RKO (cell line): ENCODE data around the gene SLC15A1.

Source experiments
- DNase-seq: peaks from one replicate; pipeline ENCODE4 v3.0.0-alpha.2; 2016; ENCODE audit warnings: low spot score

The SLC15A1 gene

GRCh38 chr13:98752467-98753290, at the start of gene SLC15A1:
TSS of gene SLC15A1 (minus strand) at chr13:98752672. CDS start at chr13:98752598, 74 bp downstream.
- no peak for DNase-seq

GRCh38 chr13:98801626-98802418, 49.4 kb upstream of the SLC15A1 start:
- DNase-seq = no peak

GRCh38 chr13:98800078-98800477, 47.6 kb upstream of the SLC15A1 start:
- DNase-seq = no peak

GRCh38 chr13:98798849-98799645, 46.6 kb upstream of the SLC15A1 start:
- DNase-seq = no peak

GRCh38 chr13:98797456-98797855, 45.0 kb upstream of the SLC15A1 start:
- no peak for DNase-seq

- DNase-seq = no peak
Observed at GRCh38 chr13:98796798-98797197, 44.3 kb upstream of the SLC15A1 start.

- DNase-seq = no peak
Observed at GRCh38 chr13:98796191-98796590, 43.7 kb upstream of the SLC15A1 start.

- no peak for DNase-seq
Observed at GRCh38 chr13:98795220-98795619, 42.7 kb upstream of the SLC15A1 start.

GRCh38 chr13:98794498-98794897, 42.0 kb upstream of the SLC15A1 start:
- no peak for DNase-seq

GRCh38 chr13:98792785-98793495, 40.5 kb upstream of the SLC15A1 start:
- no peak for DNase-seq

GRCh38 chr13:98792321-98792720, 39.8 kb upstream of the SLC15A1 start:
- no peak for DNase-seq

- DNase-seq = no peak
Observed at GRCh38 chr13:98791611-98792010, 39.1 kb upstream of the SLC15A1 start.

- DNase-seq = no peak
Observed at GRCh38 chr13:98787996-98788395, 35.5 kb upstream of the SLC15A1 start.

- DNase-seq = no peak
Observed at GRCh38 chr13:98787173-98787572, 34.7 kb upstream of the SLC15A1 start.

GRCh38 chr13:98786023-98786422, 33.6 kb upstream of the SLC15A1 start:
- no peak for DNase-seq

- DNase-seq = no peak
Observed at GRCh38 chr13:98785405-98785804, 32.9 kb upstream of the SLC15A1 start.

- DNase-seq = no peak
Observed at GRCh38 chr13:98784666-98785065, 32.2 kb upstream of the SLC15A1 start.

GRCh38 chr13:98783856-98784478, 31.5 kb upstream of the SLC15A1 start:
- no peak for DNase-seq

- DNase-seq = no peak
Observed at GRCh38 chr13:98782654-98783053, 30.2 kb upstream of the SLC15A1 start.

GRCh38 chr13:98781905-98782304, 29.4 kb upstream of the SLC15A1 start:
- no peak for DNase-seq

GRCh38 chr13:98781470-98781869, 29.0 kb upstream of the SLC15A1 start:
- DNase-seq = no peak
